Measurements from ENCODE around the gene OLFML3.
"Not testable (repeated sequence)": the region's sequence is repeated elsewhere in the genome, so short reads cannot be mapped to it uniquely, and the experiment has no call there.

OLFML3 gene

DNA sequence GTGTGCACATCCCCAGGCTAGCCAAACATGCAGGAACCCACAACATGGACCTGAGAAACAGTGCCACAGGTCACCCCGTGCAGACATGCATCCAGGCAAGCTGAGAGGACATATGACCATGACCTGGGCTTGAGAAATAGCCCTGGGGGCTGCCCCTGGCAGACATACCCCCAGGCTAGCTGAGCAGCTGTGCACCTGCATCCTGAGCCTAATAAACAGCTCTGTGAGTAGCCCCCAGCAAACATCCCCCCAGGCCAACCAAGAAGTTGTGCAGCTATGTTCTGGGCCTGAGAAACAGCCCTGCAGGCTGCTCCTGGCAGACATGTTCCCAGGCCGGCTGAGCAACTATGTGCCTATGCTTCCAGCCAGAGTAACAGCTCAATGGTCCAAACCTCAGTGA lies 14.5 kb downstream of the OLFML3 start:
- no peak for FAIRE-seq

- FAIRE-seq: no peak
Observed at GRCh38 chr1:113995382-113995781, 16.1 kb downstream of the OLFML3 start.

- FAIRE-seq: no peak
Observed at GRCh38 chr1:113998361-113998760, 19.1 kb downstream of the OLFML3 start.

DNA sequence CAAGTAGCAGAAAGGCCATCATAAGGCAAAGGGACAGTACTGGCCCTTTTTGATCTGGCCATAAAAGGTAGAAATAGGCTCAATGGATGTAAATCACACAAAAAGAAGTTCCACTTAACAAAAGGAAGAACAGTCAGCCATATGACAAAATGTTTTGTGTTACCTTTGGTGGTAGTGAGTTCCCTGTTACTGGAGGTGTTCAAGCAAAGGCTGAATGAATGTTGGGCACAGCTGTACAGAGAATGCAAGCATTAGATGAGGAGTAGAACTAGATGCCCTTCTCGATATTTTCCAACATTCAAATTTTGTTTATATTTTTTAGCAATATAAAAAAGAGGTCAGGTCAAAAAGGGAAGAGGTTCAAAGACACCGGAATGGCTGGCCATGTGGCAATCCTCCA lies 20.0 kb downstream of the OLFML3 start:
- FAIRE-seq: no peak

DNA sequence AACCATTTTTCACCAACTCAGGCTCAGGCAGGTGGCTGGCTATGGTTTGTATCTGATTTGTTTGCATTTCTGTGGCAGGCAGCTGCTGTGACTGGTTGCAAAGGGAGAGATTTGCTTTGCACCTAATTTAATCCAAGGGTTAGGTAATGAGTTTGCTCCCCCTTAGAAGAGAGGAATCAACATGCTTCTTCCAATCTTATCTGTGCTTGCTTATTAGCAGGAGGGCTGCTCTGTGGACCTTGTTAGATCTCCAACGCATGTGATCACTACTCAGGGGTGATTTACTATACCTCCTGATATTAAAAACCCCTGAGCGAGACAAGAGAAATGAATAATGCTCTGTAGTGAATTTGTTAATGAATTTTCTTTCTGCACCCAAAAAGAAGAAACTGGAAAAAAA lies 20.5 kb downstream of the OLFML3 start:
- FAIRE-seq: no peak

DNA sequence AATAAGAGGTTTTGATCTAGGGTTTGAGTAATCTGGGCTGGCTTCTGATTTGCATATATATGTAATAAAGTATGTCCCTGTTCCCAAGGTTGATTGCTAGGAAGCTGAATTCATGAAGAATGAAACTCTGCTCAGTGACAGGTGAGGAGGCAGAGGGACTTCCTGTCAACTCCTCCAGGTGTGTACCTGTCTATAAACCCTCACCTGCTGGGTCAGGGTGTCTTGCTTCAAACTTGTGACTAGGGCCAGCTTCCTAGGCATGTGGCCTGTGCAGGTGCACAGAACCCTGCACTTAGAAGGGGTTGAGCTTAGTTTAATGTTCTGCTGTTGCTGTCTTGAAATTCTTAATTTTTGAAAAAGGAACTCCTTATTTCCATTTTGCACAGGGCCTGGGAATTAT lies 21.1 kb downstream of the OLFML3 start:
- FAIRE-seq: no peak

DNA sequence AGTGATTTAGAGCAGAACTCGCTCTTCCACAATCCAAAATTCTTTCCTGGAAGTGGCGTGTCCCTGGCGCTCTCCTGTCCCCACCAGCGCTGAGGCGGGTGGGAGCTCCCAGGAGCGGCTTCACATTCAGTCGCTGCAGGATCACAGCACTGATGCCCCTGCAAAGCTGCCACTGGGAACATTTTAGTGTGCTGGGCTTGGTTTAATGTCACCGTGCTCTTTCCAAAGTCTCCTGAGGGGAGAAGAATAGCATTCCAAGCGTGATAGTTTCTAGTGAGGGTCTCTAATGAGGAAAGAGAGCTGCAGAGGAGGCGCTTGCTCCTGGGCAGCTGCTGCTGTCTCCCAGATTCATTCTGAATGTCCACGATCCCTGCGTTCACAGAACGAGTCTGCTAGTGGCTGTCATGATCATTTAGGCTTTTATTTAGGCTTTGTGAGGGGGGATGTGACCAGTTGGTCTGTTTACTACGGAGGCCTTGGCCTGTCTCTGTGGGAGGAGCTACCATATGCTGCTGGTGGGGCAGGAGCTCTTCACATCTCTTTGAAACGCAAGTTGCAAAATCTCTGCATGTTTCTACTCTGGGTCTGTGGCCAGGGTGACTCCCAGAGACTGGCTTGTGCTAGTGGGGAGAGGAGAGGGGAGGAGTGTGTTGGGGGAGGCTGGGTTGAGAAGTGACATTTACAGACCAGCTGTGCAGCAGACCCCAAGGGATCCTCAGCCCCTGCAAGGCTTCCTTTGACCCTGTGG lies 23.4 kb downstream of the OLFML3 start:
- FAIRE-seq: no peak

- FAIRE-seq: no peak
Observed at GRCh38 chr1:114003431-114003830, 24.2 kb downstream of the OLFML3 start.

- FAIRE-seq: not testable (repeated sequence)
Observed at GRCh38 chr1:114006825-114007224, 27.6 kb downstream of the OLFML3 start.

DNA sequence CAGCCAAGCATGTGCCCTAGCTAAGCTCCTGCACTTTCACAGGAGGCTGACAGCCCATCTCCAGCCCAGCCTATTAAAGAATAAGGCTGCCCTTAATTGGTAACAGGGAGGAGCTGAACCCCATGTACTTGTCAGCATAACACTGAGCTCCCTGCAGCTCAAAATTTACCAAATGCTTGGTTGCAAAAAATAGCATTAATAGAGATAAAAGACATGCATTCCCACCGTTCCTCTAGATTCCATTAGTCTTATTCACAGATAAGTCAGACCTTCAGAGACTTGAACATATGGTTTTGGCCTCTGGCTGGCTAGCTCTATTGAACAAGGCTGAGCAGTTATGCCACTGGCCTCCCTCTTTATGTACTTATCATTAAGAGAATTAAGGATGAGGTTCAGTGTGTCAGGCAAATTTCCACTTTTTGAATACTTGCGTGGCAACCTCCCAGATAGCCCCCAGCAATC lies 29.2 kb downstream of the OLFML3 start:
- no peak for FAIRE-seq

DNA sequence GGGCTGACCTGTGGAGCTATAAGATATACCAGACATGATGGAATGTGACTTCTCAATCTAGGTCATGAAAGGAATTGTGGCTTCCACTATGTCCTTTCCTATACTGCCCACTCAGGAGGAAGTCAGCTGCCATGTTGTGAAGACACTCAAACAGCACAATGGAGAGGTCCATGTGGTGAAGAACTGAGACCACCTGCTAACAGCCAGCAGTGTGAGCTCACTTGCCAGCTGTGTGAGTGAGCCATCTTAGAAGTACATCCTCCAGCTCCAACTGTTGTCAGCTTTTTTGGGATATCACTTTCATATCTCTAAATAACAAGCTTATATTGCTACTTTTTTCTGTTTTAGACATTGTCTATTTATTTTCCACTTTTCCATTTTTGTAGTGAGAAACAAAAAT lies 29.7 kb downstream of the OLFML3 start:
- FAIRE-seq: no peak

GRCh38 chr1:114009393-114009792 lies 30.1 kb downstream of the OLFML3 start:
- no peak for FAIRE-seq

GRCh38 chr1:114010433-114011184 lies 31.3 kb downstream of the OLFML3 start:
- FAIRE-seq: no peak

DNA sequence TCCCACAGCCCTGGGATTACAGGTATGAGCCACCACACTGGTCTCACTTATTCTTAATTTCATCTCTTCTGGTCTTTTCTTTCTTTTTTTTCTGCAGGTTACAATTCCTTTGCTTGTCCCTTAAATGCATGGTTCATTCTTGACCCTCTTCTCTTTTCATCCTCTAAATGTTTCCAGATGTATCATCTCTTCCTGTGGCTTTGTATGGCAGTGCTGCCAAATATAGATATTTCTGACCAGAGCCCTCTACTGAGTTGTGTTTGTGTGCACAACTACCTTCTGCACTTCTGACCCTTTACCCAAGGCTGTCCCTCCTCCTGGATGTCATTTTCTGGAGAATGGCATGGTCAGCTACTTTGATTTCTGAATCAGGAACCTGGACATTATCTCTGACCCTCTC lies 32.5 kb downstream of the OLFML3 start:
- FAIRE-seq: no peak

GRCh38 chr1:114015075-114015474 lies 35.8 kb downstream of the OLFML3 start:
- FAIRE-seq: no peak

GRCh38 chr1:114019724-114020123 lies 40.5 kb downstream of the OLFML3 start:
- not testable (repeated sequence) for FAIRE-seq

- FAIRE-seq: no peak
Observed at GRCh38 chr1:114021665-114022099, 42.4 kb downstream of the OLFML3 start.

GRCh38 chr1:114022877-114023276 lies 43.6 kb downstream of the OLFML3 start:
- no peak for FAIRE-seq

GRCh38 chr1:114023377-114023776 lies 44.1 kb downstream of the OLFML3 start:
- FAIRE-seq: no peak

DNA sequence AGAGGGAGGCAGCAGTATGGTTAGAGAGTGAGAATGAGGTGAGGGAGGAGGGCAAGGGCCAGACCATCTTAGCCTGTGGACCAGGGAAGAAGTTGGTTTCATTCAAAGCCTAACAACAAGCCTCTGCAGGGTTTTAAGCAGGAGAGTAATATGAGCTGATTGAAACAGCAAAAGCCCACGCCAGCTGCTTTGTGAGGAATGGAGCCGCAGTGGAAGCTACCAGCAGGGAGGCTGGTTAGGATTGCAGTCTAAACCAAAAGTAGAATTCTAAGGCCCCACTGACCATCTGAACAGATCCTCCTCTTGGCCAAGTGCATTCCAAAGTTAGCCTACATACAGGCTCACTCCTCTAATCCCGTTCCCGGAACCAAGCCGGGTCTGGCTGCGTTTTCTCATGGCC lies 44.8 kb downstream of the OLFML3 start:
- FAIRE-seq: no peak

GRCh38 chr1:114025609-114026401 lies 46.5 kb downstream of the OLFML3 start:
- FAIRE-seq: no peak

GRCh38 chr1:114026797-114027196 lies 47.5 kb downstream of the OLFML3 start:
- no peak for FAIRE-seq
